HepG2 (cell line): Measurements from ENCODE around the gene DOCK3. TPM values are rescaled to one million over a fixed set of nuclear protein-coding genes. Genes with fewer than 3 reads are reported as not detected.
"Not testable (repeated sequence)": the region's sequence is repeated elsewhere in the genome, so short reads cannot be mapped to it uniquely, and the experiment has no call there.

Experiments
- ATAC-seq: fragments of 200-7000 bp; cut with Tn5 transposase; 3 replicates; pipeline ENCODE4 v1.9.1; 2020; ENCODE audit warnings: mild to moderate bottlenecking, moderate library complexity
- BruUV-seq: library from RNA; stranded (reverse); fragments of 400-500 nt; replicated peaks from 2 replicates; lab custom pipeline; 2021; lab: Mats Ljungman, UMichigan
- CTCF ChIA-PET: fragments of 300-600 bp; formaldehyde crosslinking; extraction: SDS; loops from one replicate; lab custom pipeline; 2021; ENCODE audit warnings: low total read pairs, inconsistent platforms, low intra/inter-chr PET ratio; lab: Yijun Ruan, JAX
- POLR2A ChIA-PET: fragments of 350-600 bp; sonication (Branson Sonifier 250); formaldehyde crosslinking; loops from one replicate; lab custom pipeline; 2020; ENCODE audit warnings: antibody characterized with exemption, inconsistent platforms; lab: Yijun Ruan, JAX
- DNase-seq: peaks from one replicate; pipeline ENCODE4 v3.0.0-alpha.2; 2015; ENCODE audit warnings: low spot score
- FAIRE-seq: peaks from 3 replicates; lab custom pipeline; 2011; peaks lifted over from hg19 to GRCh38; lab: Jason Lieb, UNC
- H2AFZ ChIP-seq: one replicate; pipeline ENCODE4 v1.6.1; 2011; ENCODE audit warnings: low read length, inconsistent platforms
- H3K27ac ChIP-seq: fragments of 300-600 bp; 3 replicates; pipeline ENCODE4 v1.8.0; 2011; ENCODE audit warnings: mixed run types, mild to moderate bottlenecking, mixed read lengths, low read length, inconsistent platforms; ENCODE audit not compliant: insufficient read depth; ENCODE audit errors: extremely low read length
- H3K27me3 ChIP-seq, 2 experiments: fragments of 200-600 bp in 1 of 2; 2 replicates in 1 of 2; 3 replicates in 1 of 2; pipeline versions ENCODE4 v1.6.0 to v1.8.0; 2011; ENCODE audit warnings: low read length in 2 of 2, mild to moderate bottlenecking in 2 of 2, moderate library complexity in 2 of 2, inconsistent platforms in 1 of 2; ENCODE audit not compliant: insufficient read depth in 2 of 2, control insufficient read depth in 1 of 2
- H3K36me3 ChIP-seq, 2 experiments: fragments of 200-600 bp in 1 of 2; replicated peaks in 1 of 2; 2 replicates in 1 of 2; 3 replicates in 1 of 2; pipeline versions ENCODE4 v1.5.1 to v1.8.0; 2011; ENCODE audit warnings: low read length in 2 of 2, inconsistent platforms in 1 of 2; ENCODE audit not compliant: insufficient read depth in 2 of 2, control insufficient read depth in 1 of 2
- H3K4me1 ChIP-seq: 2 replicates; pipeline ENCODE4 v1.5.1; 2012; ENCODE audit warnings: low read length, inconsistent platforms; ENCODE audit not compliant: insufficient read depth
- H3K4me2 ChIP-seq: 2 replicates; pipeline ENCODE4 v1.6.0; 2011; ENCODE audit warnings: low read depth, low read length, inconsistent platforms
- H3K4me3 ChIP-seq, 3 experiments: fragments of 200-600 bp in 1 of 3; sonication (generic), shearing (Covaris generic) in 1 of 3; replicated peaks in 1 of 3; 2 replicates each; pipeline ENCODE4 v1.5.1; 2011 to 2016; ENCODE audit warnings: low read length in 3 of 3, inconsistent platforms in 2 of 3, low read depth in 2 of 3, mild to moderate bottlenecking in 2 of 3, control low read depth in 1 of 3, mixed read lengths in 1 of 3; ENCODE audit not compliant: insufficient read depth in 1 of 3
- H3K79me2 ChIP-seq: one replicate; pipeline ENCODE4 v1.6.1; 2011; ENCODE audit warnings: low read length, inconsistent platforms; ENCODE audit not compliant: insufficient read depth
- H3K9ac ChIP-seq: 2 replicates; pipeline ENCODE4 v1.6.0; 2011; ENCODE audit warnings: mild to moderate bottlenecking, low read depth, low read length, inconsistent platforms; ENCODE audit not compliant: insufficient read depth
- H3K9me3 ChIP-seq: 2 replicates; pipeline ENCODE4 v1.5.1; 2012; ENCODE audit warnings: mild to moderate bottlenecking, low read length
- H4K20me1 ChIP-seq: 2 replicates; pipeline ENCODE4 v1.6.0; 2011; ENCODE audit warnings: inconsistent platforms, mild to moderate bottlenecking, low read length, moderate library complexity; ENCODE audit not compliant: insufficient read depth
- PRPF4 ChIP-seq: fragments of 200-400 bp; formaldehyde crosslinking; IDR thresholded peaks from 2 replicates; pipeline ENCODE4 v1.6.1; 2016; ENCODE audit warnings: low read length, low read depth; ENCODE audit not compliant: poor library complexity, severe bottlenecking
- SP1 ChIP-seq, 2 experiments: fragments of 450-650 bp in 1 of 2; sonication (generic) in 1 of 2; formaldehyde crosslinking in 1 of 2; IDR thresholded peaks; 2 replicates each; pipeline versions ENCODE4 v1.4.0 to v1.6.1; 2016 to 2020; ENCODE audit warnings: missing genetic modification reagents in 1 of 2
- STAG1 ChIP-seq: sonication (generic); formaldehyde crosslinking; IDR thresholded peaks from 2 replicates; pipeline ENCODE4 v1.4.0; 2020; ENCODE audit warnings: missing genetic modification reagents
- ZNF34 ChIP-seq: sonication (generic); formaldehyde crosslinking; IDR thresholded peaks from 2 replicates; pipeline ENCODE4 v1.4.0; 2020; ENCODE audit warnings: mild to moderate bottlenecking, missing genetic modification reagents, borderline replicate concordance
- ZNF777 ChIP-seq: sonication (generic); formaldehyde crosslinking; IDR thresholded peaks from 2 replicates; pipeline ENCODE4 v1.4.0; 2020; ENCODE audit warnings: missing genetic modification reagents
- WGBS: methylation state at CpG from one replicate; pipeline ENCODE4 v1.1.6; 2017; ENCODE audit warnings: low lambda C conversion rate; 5-methylcytosine and 5-hydroxymethylcytosine counted together
- in situ Hi-C: cut with HindIII; loops from 2 replicates; pipeline ENCODE4 v1.10.0; 2017; ENCODE audit warnings: low pct_unique_long_range_greater_than_20kb; ENCODE audit not compliant: extremely low pct_ligation_motif_present
- intact Hi-C: fragments of 100-400 bp; cut with micrococcal nuclease; formaldehyde crosslinking; loops from one replicate; pipeline ENCODE4 v1.10.0; 2022; ENCODE audit not compliant: unreplicated experiment
- polyA plus RNA-seq, 8 experiments: library from polyadenylated mRNA; depleted of rRNA in 3 of 8; stranded (reverse) in 7 of 8; unstranded in 1 of 8; fragments of >200 nt; fragmentation: Illumina TruSeq in 4 of 8; extraction: Trizol in 4 of 8; gene quantifications; 2 replicates each; pipeline versions ENCODE4 v1.2.1 to v1.2.3, GENCODE V29; 2011 to 2016; ENCODE audit warnings: low read depth in 4 of 8, missing spikeins in 1 of 8, mixed read lengths in 1 of 8; ENCODE audit not compliant: insufficient read depth in 1 of 8
- total RNA-seq, 5 experiments: library from RNA; depleted of rRNA; stranded (reverse); fragments of >200 nt; fragmentation: Illumina TruSeq; extraction: Trizol; gene quantifications; 2 replicates each; pipeline ENCODE4 v1.2.3, GENCODE V29; 2016; ENCODE audit warnings: low read depth in 1 of 5
- TF ChIP-seq, protein P1 (sequence below): sonication (generic); formaldehyde crosslinking; IDR thresholded peaks from 2 replicates; pipeline ENCODE4 v1.4.0; 2020; ENCODE audit warnings: missing genetic modification reagents
- TF ChIP-seq, protein P2 (sequence below): sonication (generic); formaldehyde crosslinking; IDR thresholded peaks from 2 replicates; pipeline ENCODE4 v1.8.1; 2023; ENCODE audit warnings: missing genetic modification reagents, inconsistent platforms, borderline replicate concordance

Gene DOCK3
- total and polyA plus RNA-seq, 2 of the 13 experiments (the other 11 are each of a cell fraction or from before 2014, with no cell fraction given), result not detected

DNA sequence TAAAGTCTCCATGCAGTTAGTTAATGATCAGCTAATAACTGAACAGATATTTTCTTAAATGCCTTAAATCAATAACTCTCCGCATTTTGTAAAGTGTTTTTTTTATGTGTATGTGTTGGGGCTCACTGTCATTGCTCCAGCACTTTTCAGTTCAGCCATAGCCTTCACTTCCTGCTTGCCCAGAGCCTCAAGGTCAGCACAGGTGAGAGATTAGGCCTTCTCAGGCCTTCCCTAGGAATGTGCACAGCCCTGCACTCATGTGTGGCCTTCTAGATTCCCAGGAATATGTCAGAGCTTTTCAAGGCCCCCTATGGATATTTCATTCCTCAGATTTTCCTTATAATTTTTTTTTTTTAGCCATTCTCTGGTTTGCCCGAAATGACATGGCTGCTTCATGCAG, 632.7 kb downstream of the DOCK3 start:
- in situ Hi-C loops, result no loop called here
- Histone ChIP-seq H3K27me3 (no peaks in the 10 kb centered on the region), H2AFZ (no peak overlapping the region), H3K9me3 (no peaks in the 10 kb centered on the region), H3K36me3 (no peaks in the 10 kb centered on the region), H3K27ac (no peak overlapping the region), H3K4me1 (no peaks in the 10 kb centered on the region), H3K9ac (no peak overlapping the region), H4K20me1 (no peaks in the 10 kb centered on the region), H3K4me2 (no peak overlapping the region), H3K4me3 (no peak overlapping the region), H3K79me2 (no peaks in the 10 kb centered on the region)
- no peak for FAIRE-seq
- intact Hi-C loops, result no loop called here
- TF ChIP-seq SP1 (IDR thresholded peaks at IDR 0.05), result no peak
- TF ChIP-seq SP1 (CRISPR knock-in tag; IDR thresholded peaks at IDR 0.05), result no peak
- no peak for TF ChIP-seq STAG1 (CRISPR knock-in tag)
- TF ChIP-seq PRPF4, result no peak
- TF ChIP-seq, protein P1, sequence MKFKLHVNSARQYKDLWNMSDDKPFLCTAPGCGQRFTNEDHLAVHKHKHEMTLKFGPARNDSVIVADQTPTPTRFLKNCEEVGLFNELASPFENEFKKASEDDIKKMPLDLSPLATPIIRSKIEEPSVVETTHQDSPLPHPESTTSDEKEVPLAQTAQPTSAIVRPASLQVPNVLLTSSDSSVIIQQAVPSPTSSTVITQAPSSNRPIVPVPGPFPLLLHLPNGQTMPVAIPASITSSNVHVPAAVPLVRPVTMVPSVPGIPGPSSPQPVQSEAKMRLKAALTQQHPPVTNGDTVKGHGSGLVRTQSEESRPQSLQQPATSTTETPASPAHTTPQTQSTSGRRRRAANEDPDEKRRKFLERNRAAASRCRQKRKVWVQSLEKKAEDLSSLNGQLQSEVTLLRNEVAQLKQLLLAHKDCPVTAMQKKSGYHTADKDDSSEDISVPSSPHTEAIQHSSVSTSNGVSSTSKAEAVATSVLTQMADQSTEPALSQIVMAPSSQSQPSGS (CRISPR knock-in tag), result no peak
- TF ChIP-seq ZNF34 (CRISPR knock-in tag), result no peak
- TF ChIP-seq, protein P2, sequence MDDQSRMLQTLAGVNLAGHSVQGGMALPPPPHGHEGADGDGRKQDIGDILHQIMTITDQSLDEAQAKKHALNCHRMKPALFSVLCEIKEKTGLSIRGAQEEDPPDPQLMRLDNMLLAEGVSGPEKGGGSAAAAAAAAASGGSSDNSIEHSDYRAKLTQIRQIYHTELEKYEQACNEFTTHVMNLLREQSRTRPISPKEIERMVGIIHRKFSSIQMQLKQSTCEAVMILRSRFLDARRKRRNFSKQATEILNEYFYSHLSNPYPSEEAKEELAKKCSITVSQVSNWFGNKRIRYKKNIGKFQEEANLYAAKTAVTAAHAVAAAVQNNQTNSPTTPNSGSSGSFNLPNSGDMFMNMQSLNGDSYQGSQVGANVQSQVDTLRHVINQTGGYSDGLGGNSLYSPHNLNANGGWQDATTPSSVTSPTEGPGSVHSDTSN (CRISPR knock-in tag), result no peak
- no peak for TF ChIP-seq ZNF777
- no peak for DNase-seq
- BruUV-seq, result no TSS peak
- ChIA-PET CTCF (no interaction called here), POLR2A (interaction anchor here (0.7 kb wide), 1 partner anchor 761 kb away, joined by 3 read pairs; no protein-coding TSS in a partner anchor)
- ATAC-seq, result no peak
- WGBS, result 20% methylated on average over 2 of the region's 2 CpGs

DNA sequence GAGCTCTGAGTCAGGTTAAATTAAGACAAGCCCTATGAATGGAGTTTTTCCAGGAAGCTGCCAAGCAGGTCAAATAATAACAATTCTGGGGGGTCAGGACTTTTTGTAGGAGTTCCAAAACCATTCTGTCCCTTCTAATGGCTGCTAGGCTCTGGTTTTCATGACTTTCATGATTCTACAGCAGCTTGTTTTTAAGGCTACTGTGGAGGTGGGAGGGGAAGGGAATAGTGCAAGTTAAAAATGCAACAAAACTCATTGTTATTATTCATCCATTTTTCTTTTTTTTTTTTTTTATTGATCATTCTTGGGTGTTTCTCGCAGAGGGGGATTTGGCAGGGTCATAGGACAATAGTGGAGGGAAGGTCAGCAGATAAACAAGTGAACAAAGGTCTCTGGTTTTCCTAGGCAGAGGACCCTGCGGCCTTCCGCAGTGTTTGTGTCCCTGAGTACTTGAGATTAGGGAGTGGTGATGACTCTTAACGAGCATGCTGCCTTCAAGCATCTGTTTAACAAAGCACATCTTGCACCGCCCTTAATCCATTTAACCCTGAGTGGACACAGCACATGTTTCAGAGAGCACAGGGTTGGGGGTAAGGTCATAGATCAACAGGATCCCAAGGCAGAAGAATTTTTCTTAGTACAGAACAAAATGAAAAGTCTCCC, 633.3 kb downstream of the DOCK3 start:
- H3K4me1 ChIP-seq, H3K27ac ChIP-seq, H3K9me3 ChIP-seq, H2AFZ ChIP-seq, H3K4me2 ChIP-seq, DNase-seq, in situ Hi-C loops, H3K27me3 ChIP-seq, FAIRE-seq, intact Hi-C loops, H3K36me3 ChIP-seq, BruUV-seq, H4K20me1 ChIP-seq, CTCF ChIA-PET, H3K79me2 ChIP-seq, H3K9ac ChIP-seq, ATAC-seq, H3K4me3 ChIP-seq: not testable (repeated sequence)
- WGBS, result 11% methylated on average over 1 of the region's 5 CpGs
- POLR2A ChIA-PET, result interaction anchor here (0.7 kb wide), 1 partner anchor 762 kb away, joined by 3 read pairs; no protein-coding TSS in a partner anchor
